IPS-15b (cell line): ENCODE results near the gene GBF1.
"Not testable (repeated sequence)": the region's sequence is repeated elsewhere in the genome, so short reads cannot be mapped to it uniquely, and the experiment has no call there.

Source experiments
- H3K27me3 ChIP-seq: one replicate; pipeline ENCODE4 v1.6.1; 2013; ENCODE audit warnings: low read length; ENCODE audit not compliant: control insufficient read depth, insufficient read depth
- H3K36me3 ChIP-seq: one replicate; pipeline ENCODE4 v1.6.1; 2013; ENCODE audit warnings: low read length; ENCODE audit not compliant: control insufficient read depth, insufficient read depth
- H3K4me1 ChIP-seq: one replicate; pipeline ENCODE4 v1.6.1; 2013; ENCODE audit warnings: mild to moderate bottlenecking, low read length; ENCODE audit not compliant: control insufficient read depth, insufficient read depth
- H3K4me3 ChIP-seq: one replicate; pipeline ENCODE4 v1.5.1; 2013; ENCODE audit warnings: low read depth, low read length
- H3K9ac ChIP-seq: one replicate; pipeline ENCODE4 v1.6.1; 2013; ENCODE audit warnings: low read depth, mild to moderate bottlenecking, low read length
- H3K9me3 ChIP-seq: one replicate; pipeline ENCODE4 v1.6.1; 2013; ENCODE audit warnings: mild to moderate bottlenecking, low read length; ENCODE audit not compliant: control insufficient read depth, insufficient read depth

Gene GBF1

GRCh38 chr10:102291221-102291905, 46.0 kb downstream of the GBF1 start:
- Histone ChIP-seq H3K27me3 (no peaks in the 10 kb centered on the region), H3K36me3 (no peaks in the 10 kb centered on the region), H3K4me3 (no peak overlapping the region), H3K4me1 (no peaks in the 10 kb centered on the region), H3K9me3 (no peaks in the 10 kb centered on the region), H3K9ac (no peak overlapping the region)

- Histone ChIP-seq H3K9ac (no peak overlapping the region), H3K9me3 (no peaks in the 10 kb centered on the region), H3K36me3 (no peaks in the 10 kb centered on the region), H3K4me3 (no peak overlapping the region), H3K27me3 (no peaks in the 10 kb centered on the region), H3K4me1 (no peaks in the 10 kb centered on the region)
Measured at GRCh38 chr10:102297101-102297500, 51.8 kb downstream of the GBF1 start.

- no peaks in the 10 kb centered on the region for H3K4me1 ChIP-seq
- H3K27me3 ChIP-seq, result no peaks in the 10 kb centered on the region
- H3K9me3 ChIP-seq, result no peaks in the 10 kb centered on the region
- no peaks in the 10 kb centered on the region for H3K36me3 ChIP-seq
- no peak overlapping the region for H3K4me3 ChIP-seq
- H3K9ac ChIP-seq, result no peak overlapping the region
Measured at GRCh38 chr10:102298899-102299298, 53.6 kb downstream of the GBF1 start.

GRCh38 chr10:102299873-102300272, 54.5 kb downstream of the GBF1 start:
- H3K9ac ChIP-seq, result no peak overlapping the region
- no peak overlapping the region for H3K4me3 ChIP-seq
- H3K9me3 ChIP-seq, result no peaks in the 10 kb centered on the region
- no peaks in the 10 kb centered on the region for H3K27me3 ChIP-seq
- H3K36me3 ChIP-seq, result no peaks in the 10 kb centered on the region
- H3K4me1 ChIP-seq, result no peaks in the 10 kb centered on the region

GRCh38 chr10:102300278-102300843, 55.0 kb downstream of the GBF1 start:
- Histone ChIP-seq H3K27me3 (no peaks in the 10 kb centered on the region), H3K36me3 (no peaks in the 10 kb centered on the region), H3K4me1 (no peaks in the 10 kb centered on the region), H3K9ac (no peak overlapping the region), H3K4me3 (no peak overlapping the region), H3K9me3 (no peaks in the 10 kb centered on the region)

- H3K9me3 ChIP-seq, H3K9ac ChIP-seq, H3K4me1 ChIP-seq, H3K27me3 ChIP-seq, H3K4me3 ChIP-seq, H3K36me3 ChIP-seq: not testable (repeated sequence)
Measured at GRCh38 chr10:102300912-102301311, 55.6 kb downstream of the GBF1 start.

GRCh38 chr10:102301332-102301731, 56.0 kb downstream of the GBF1 start:
- H3K9ac ChIP-seq, H3K27me3 ChIP-seq, H3K4me3 ChIP-seq, H3K36me3 ChIP-seq, H3K9me3 ChIP-seq, H3K4me1 ChIP-seq: not testable (repeated sequence)

GRCh38 chr10:102302611-102303010, 57.3 kb downstream of the GBF1 start:
- H3K9me3 ChIP-seq, result no peaks in the 10 kb centered on the region
- H3K27me3 ChIP-seq, result no peaks in the 10 kb centered on the region
- no peak overlapping the region for H3K9ac ChIP-seq
- no peaks in the 10 kb centered on the region for H3K36me3 ChIP-seq
- H3K4me3 ChIP-seq, result no peak overlapping the region
- no peaks in the 10 kb centered on the region for H3K4me1 ChIP-seq

GRCh38 chr10:102306006-102306405, 60.7 kb downstream of the GBF1 start:
- Histone ChIP-seq H3K4me3 (no peak overlapping the region), H3K9me3 (no peaks in the 10 kb centered on the region), H3K27me3 (no peaks in the 10 kb centered on the region), H3K9ac (no peak overlapping the region), H3K4me1 (peaks cover 5% of the 10 kb centered on the region), H3K36me3 (no peaks in the 10 kb centered on the region)

GRCh38 chr10:102306710-102307109, 61.4 kb downstream of the GBF1 start:
- H3K4me1 ChIP-seq, result peaks cover 5% of the 10 kb centered on the region
- no peaks in the 10 kb centered on the region for H3K27me3 ChIP-seq
- no peak overlapping the region for H3K9ac ChIP-seq
- no peaks in the 10 kb centered on the region for H3K36me3 ChIP-seq
- H3K4me3 ChIP-seq, result no peak overlapping the region
- H3K9me3 ChIP-seq, result no peaks in the 10 kb centered on the region

- H3K4me1 ChIP-seq, H3K36me3 ChIP-seq, H3K4me3 ChIP-seq, H3K9ac ChIP-seq, H3K27me3 ChIP-seq, H3K9me3 ChIP-seq: not testable (repeated sequence)
Measured at GRCh38 chr10:102308318-102308717, 63.0 kb downstream of the GBF1 start.

GRCh38 chr10:102309236-102309635, 63.9 kb downstream of the GBF1 start:
- H3K9ac ChIP-seq, result no peak overlapping the region
- H3K9me3 ChIP-seq, result no peaks in the 10 kb centered on the region
- H3K27me3 ChIP-seq, result no peaks in the 10 kb centered on the region
- no peaks in the 10 kb centered on the region for H3K36me3 ChIP-seq
- H3K4me1 ChIP-seq, result peaks cover 5% of the 10 kb centered on the region
- no peak overlapping the region for H3K4me3 ChIP-seq
